HepG2 (cell line): Measurements from ENCODE around the gene CNGA2. TPM values are rescaled to one million over a fixed set of nuclear protein-coding genes. Genes with fewer than 3 reads are reported as not detected.

Experiments used
- ATAC-seq: fragments of 200-7000 bp; cut with Tn5 transposase; 3 replicates; pipeline ENCODE4 v1.9.1; 2020; ENCODE audit warnings: mild to moderate bottlenecking, moderate library complexity
- BruUV-seq: library from RNA; stranded (reverse); fragments of 400-500 nt; replicated peaks from 2 replicates; lab custom pipeline; 2021; lab: Mats Ljungman, UMichigan
- CTCF ChIA-PET: fragments of 300-600 bp; formaldehyde crosslinking; extraction: SDS; loops from one replicate; lab custom pipeline; 2021; ENCODE audit warnings: low total read pairs, inconsistent platforms, low intra/inter-chr PET ratio; lab: Yijun Ruan, JAX
- POLR2A ChIA-PET: fragments of 350-600 bp; sonication (Branson Sonifier 250); formaldehyde crosslinking; loops from one replicate; lab custom pipeline; 2020; ENCODE audit warnings: antibody characterized with exemption, inconsistent platforms; lab: Yijun Ruan, JAX
- DNase-seq: peaks from one replicate; pipeline ENCODE4 v3.0.0-alpha.2; 2015; ENCODE audit warnings: low spot score
- FAIRE-seq: peaks from 3 replicates; lab custom pipeline; 2011; peaks lifted over from hg19 to GRCh38; lab: Jason Lieb, UNC
- H2AFZ ChIP-seq: one replicate; pipeline ENCODE4 v1.6.1; 2011; ENCODE audit warnings: low read length, inconsistent platforms
- H3K27ac ChIP-seq: fragments of 300-600 bp; 3 replicates; pipeline ENCODE4 v1.8.0; 2011; ENCODE audit warnings: mixed run types, mild to moderate bottlenecking, mixed read lengths, low read length, inconsistent platforms; ENCODE audit not compliant: insufficient read depth; ENCODE audit errors: extremely low read length
- H3K27me3 ChIP-seq, 2 experiments: fragments of 200-600 bp in 1 of 2; 2 replicates in 1 of 2; 3 replicates in 1 of 2; pipeline versions ENCODE4 v1.6.0 to v1.8.0; 2011; ENCODE audit warnings: low read length in 2 of 2, mild to moderate bottlenecking in 2 of 2, moderate library complexity in 2 of 2, inconsistent platforms in 1 of 2; ENCODE audit not compliant: insufficient read depth in 2 of 2, control insufficient read depth in 1 of 2
- H3K36me3 ChIP-seq, 2 experiments: fragments of 200-600 bp in 1 of 2; replicated peaks in 1 of 2; 2 replicates in 1 of 2; 3 replicates in 1 of 2; pipeline versions ENCODE4 v1.5.1 to v1.8.0; 2011; ENCODE audit warnings: low read length in 2 of 2, inconsistent platforms in 1 of 2; ENCODE audit not compliant: insufficient read depth in 2 of 2, control insufficient read depth in 1 of 2
- H3K4me1 ChIP-seq: 2 replicates; pipeline ENCODE4 v1.5.1; 2012; ENCODE audit warnings: low read length, inconsistent platforms; ENCODE audit not compliant: insufficient read depth
- H3K4me2 ChIP-seq: 2 replicates; pipeline ENCODE4 v1.6.0; 2011; ENCODE audit warnings: low read depth, low read length, inconsistent platforms
- H3K4me3 ChIP-seq, 3 experiments: fragments of 200-600 bp in 1 of 3; sonication (generic), shearing (Covaris generic) in 1 of 3; replicated peaks in 1 of 3; 2 replicates each; pipeline ENCODE4 v1.5.1; 2011 to 2016; ENCODE audit warnings: low read length in 3 of 3, inconsistent platforms in 2 of 3, low read depth in 2 of 3, mild to moderate bottlenecking in 2 of 3, control low read depth in 1 of 3, mixed read lengths in 1 of 3; ENCODE audit not compliant: insufficient read depth in 1 of 3
- H3K79me2 ChIP-seq: one replicate; pipeline ENCODE4 v1.6.1; 2011; ENCODE audit warnings: low read length, inconsistent platforms; ENCODE audit not compliant: insufficient read depth
- H3K9ac ChIP-seq: 2 replicates; pipeline ENCODE4 v1.6.0; 2011; ENCODE audit warnings: mild to moderate bottlenecking, low read depth, low read length, inconsistent platforms; ENCODE audit not compliant: insufficient read depth
- H3K9me3 ChIP-seq: 2 replicates; pipeline ENCODE4 v1.5.1; 2012; ENCODE audit warnings: mild to moderate bottlenecking, low read length
- H4K20me1 ChIP-seq: 2 replicates; pipeline ENCODE4 v1.6.0; 2011; ENCODE audit warnings: inconsistent platforms, mild to moderate bottlenecking, low read length, moderate library complexity; ENCODE audit not compliant: insufficient read depth
- HNF4A ChIP-seq: sonication (generic); formaldehyde crosslinking; IDR thresholded peaks from 2 replicates; pipeline ENCODE4 v1.4.0; 2020; ENCODE audit warnings: missing genetic modification reagents
- KLF13 ChIP-seq: sonication (generic); formaldehyde crosslinking; IDR thresholded peaks from 2 replicates; pipeline ENCODE4 v1.4.0; 2020; ENCODE audit warnings: mild to moderate bottlenecking, missing genetic modification reagents
- LRRFIP1 ChIP-seq: sonication (generic); formaldehyde crosslinking; conservative IDR thresholded peaks from 2 replicates; pipeline ENCODE4 v1.4.0; 2020; ENCODE audit warnings: missing genetic modification reagents
- RCOR2 ChIP-seq: IDR thresholded peaks from 2 replicates; pipeline ENCODE4 v1.6.1; 2016; ENCODE audit warnings: missing biosample characterization, missing genetic modification reagents
- ZFAT ChIP-seq: sonication (generic); formaldehyde crosslinking; conservative IDR thresholded peaks from 2 replicates; pipeline ENCODE4 v1.8.1; 2023; ENCODE audit warnings: missing genetic modification reagents, inconsistent platforms
- ZFX ChIP-seq: sonication (generic); formaldehyde crosslinking; IDR thresholded peaks from 2 replicates; pipeline ENCODE4 v1.4.0; 2020; ENCODE audit warnings: mild to moderate bottlenecking, low read depth, missing genetic modification reagents, moderate library complexity
- ZNF7 ChIP-seq: IDR thresholded peaks from 2 replicates; pipeline ENCODE4 v1.6.1; 2016; ENCODE audit warnings: missing biosample characterization, missing genetic modification reagents
- ZNF841 ChIP-seq: sonication (generic); formaldehyde crosslinking; IDR thresholded peaks from 2 replicates; pipeline ENCODE4 v1.8.1; 2023; ENCODE audit warnings: missing genetic modification reagents, borderline replicate concordance
- WGBS: methylation state at CpG from one replicate; pipeline ENCODE4 v1.1.6; 2017; ENCODE audit warnings: low lambda C conversion rate; 5-methylcytosine and 5-hydroxymethylcytosine counted together
- in situ Hi-C: cut with HindIII; loops from 2 replicates; pipeline ENCODE4 v1.10.0; 2017; ENCODE audit warnings: low pct_unique_long_range_greater_than_20kb; ENCODE audit not compliant: extremely low pct_ligation_motif_present
- intact Hi-C: fragments of 100-400 bp; cut with micrococcal nuclease; formaldehyde crosslinking; loops from one replicate; pipeline ENCODE4 v1.10.0; 2022; ENCODE audit not compliant: unreplicated experiment
- polyA plus RNA-seq, 8 experiments: library from polyadenylated mRNA; depleted of rRNA in 3 of 8; stranded (reverse) in 7 of 8; unstranded in 1 of 8; fragments of >200 nt; fragmentation: Illumina TruSeq in 4 of 8; extraction: Trizol in 4 of 8; gene quantifications; 2 replicates each; pipeline versions ENCODE4 v1.2.1 to v1.2.3, GENCODE V29; 2011 to 2016; ENCODE audit warnings: low read depth in 4 of 8, missing spikeins in 1 of 8, mixed read lengths in 1 of 8; ENCODE audit not compliant: insufficient read depth in 1 of 8
- total RNA-seq, 5 experiments: library from RNA; depleted of rRNA; stranded (reverse); fragments of >200 nt; fragmentation: Illumina TruSeq; extraction: Trizol; gene quantifications; 2 replicates each; pipeline ENCODE4 v1.2.3, GENCODE V29; 2016; ENCODE audit warnings: low read depth in 1 of 5
- TF ChIP-seq, protein P1 (sequence below): sonication (generic); formaldehyde crosslinking; IDR thresholded peaks from 2 replicates; pipeline ENCODE4 v1.9.0; 2021; ENCODE audit warnings: missing genetic modification reagents, mild to moderate bottlenecking, borderline replicate concordance

CNGA2 gene
- total and polyA plus RNA-seq, 2 of the 13 experiments (the other 11 are each of a cell fraction or from before 2014, with no cell fraction given) = not detected

DNA sequence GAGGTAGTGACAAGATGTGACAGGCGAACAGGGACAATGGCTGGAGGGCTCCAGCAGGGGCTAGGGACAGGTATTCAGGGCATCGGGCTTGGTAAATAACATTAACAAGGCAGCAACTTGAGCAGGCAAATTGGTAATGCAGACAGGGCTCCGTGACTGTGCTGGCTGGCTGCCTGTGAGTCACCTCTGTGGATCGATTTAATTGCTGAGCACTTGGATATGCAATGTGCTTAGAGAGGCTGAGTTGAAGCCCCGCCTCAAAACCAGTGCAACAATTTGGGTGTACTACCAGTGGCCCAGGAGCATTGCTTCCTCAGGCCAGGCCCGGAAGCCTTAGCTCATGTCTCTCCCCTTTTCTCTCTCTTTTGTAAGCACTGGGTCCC, 19.5 kb downstream of the CNGA2 start:
- Histone ChIP-seq H4K20me1 (no peaks in the 10 kb centered on the region), H3K27ac (no peak overlapping the region), H3K4me1 (no peaks in the 10 kb centered on the region), H3K36me3 (no peaks in the 10 kb centered on the region), H2AFZ (no peak overlapping the region), H3K4me3 (no peak overlapping the region), H3K27me3 (no peaks in the 10 kb centered on the region), H3K9me3 (no peaks in the 10 kb centered on the region), H3K9ac (no peak overlapping the region), H3K4me2 (no peak overlapping the region), H3K79me2 (no peaks in the 10 kb centered on the region)
- 0% methylated on average over 1 of the region's 6 CpGs for WGBS
- BruUV-seq = no TSS peak
- intact Hi-C loops = no loop called here
- ChIA-PET CTCF (interaction anchor here (1.4 to 1.9 kb wide), 2 partner anchors 878 to 882 kb away, joined by 4 to 11 read pairs; no protein-coding TSS in a partner anchor), POLR2A (no interaction called here)
- ATAC-seq = peak; percentile 33; the same call in 2 of the 3 replicates
- in situ Hi-C loops = no loop called here
- TF ChIP-seq HNF4A (CRISPR knock-in tag) = no peak
- no peak for TF ChIP-seq ZNF7
- no peak for TF ChIP-seq LRRFIP1 (CRISPR knock-in tag)
- TF ChIP-seq ZNF841 (CRISPR knock-in tag) = no peak
- TF ChIP-seq RCOR2 (CRISPR knock-in tag) = no peak
- no peak for TF ChIP-seq ZFAT (CRISPR knock-in tag)
- TF ChIP-seq ZFX (CRISPR knock-in tag) = no peak
- TF ChIP-seq KLF13 (CRISPR knock-in tag) = no peak
- TF ChIP-seq, protein P1, sequence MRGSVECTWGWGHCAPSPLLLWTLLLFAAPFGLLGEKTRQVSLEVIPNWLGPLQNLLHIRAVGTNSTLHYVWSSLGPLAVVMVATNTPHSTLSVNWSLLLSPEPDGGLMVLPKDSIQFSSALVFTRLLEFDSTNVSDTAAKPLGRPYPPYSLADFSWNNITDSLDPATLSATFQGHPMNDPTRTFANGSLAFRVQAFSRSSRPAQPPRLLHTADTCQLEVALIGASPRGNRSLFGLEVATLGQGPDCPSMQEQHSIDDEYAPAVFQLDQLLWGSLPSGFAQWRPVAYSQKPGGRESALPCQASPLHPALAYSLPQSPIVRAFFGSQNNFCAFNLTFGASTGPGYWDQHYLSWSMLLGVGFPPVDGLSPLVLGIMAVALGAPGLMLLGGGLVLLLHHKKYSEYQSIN (CRISPR knock-in tag) = no peak
- FAIRE-seq = no peak
- DNase-seq = no peak
